ENCODE measurements around the gene MLST8. TPM values are rescaled to one million over a fixed set of nuclear protein-coding genes. Genes with fewer than 3 reads are reported as not detected.

MLST8 gene
- total RNA-seq, 2 donors from 2014 or later = 26.7 to 31.4 TPM

- intact Hi-C loops (cut with DNase I, micrococcal nuclease) = no loop called here
- DNase-seq = peak; percentile 100
- peak; percentile 91 for ATAC-seq
These were observed 18.1 kb downstream of the MLST8 start, which contains the start of gene E4F1 for GRCh38 chr16:2223221-2223941. Gene E4F1, plus strand, starts transcription at chr16:2223591. Its CDS starts 23 bp downstream, at chr16:2223614.

GRCh38 chr16:2223942-2224486 is 18.8 kb downstream of the MLST8 start:
- intact Hi-C loops (cut with DNase I, micrococcal nuclease) = no loop called here
- peak; percentile 70 to 82 for DNase-seq
- peak; percentile 64 for ATAC-seq

DNA sequence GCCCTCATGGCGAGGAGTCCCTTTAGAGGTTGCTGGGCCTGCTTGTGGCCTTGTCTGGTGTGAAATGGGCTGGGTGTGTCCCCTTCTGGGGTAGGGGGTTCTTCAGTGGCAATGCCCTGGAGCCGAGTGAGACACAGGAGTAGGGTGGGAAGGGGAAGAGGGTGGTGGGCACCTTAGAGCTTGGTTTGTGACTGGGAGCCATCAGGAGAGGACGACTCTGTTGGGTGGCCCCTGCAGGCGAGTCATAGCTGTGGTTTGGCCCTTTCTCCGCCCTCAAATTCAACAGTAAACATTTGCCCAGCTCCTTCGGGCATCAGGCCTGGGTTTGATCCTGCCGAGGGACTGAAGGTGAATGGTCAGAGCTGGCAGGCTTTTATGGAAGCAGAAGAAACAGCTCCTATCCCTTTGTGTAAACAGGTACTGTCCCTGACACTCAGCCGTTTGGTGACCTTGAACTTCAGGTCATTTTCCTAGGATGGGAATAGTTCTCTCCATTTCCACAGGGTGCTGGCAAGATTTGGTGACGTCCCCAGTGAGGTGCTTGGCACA is 21.1 kb downstream of the MLST8 start:
- intact Hi-C loops (cut with DNase I, micrococcal nuclease) = no loop called here
- ATAC-seq (no peak), DNase-seq (peak in 1 of 2 donors; percentile 36)

DNA sequence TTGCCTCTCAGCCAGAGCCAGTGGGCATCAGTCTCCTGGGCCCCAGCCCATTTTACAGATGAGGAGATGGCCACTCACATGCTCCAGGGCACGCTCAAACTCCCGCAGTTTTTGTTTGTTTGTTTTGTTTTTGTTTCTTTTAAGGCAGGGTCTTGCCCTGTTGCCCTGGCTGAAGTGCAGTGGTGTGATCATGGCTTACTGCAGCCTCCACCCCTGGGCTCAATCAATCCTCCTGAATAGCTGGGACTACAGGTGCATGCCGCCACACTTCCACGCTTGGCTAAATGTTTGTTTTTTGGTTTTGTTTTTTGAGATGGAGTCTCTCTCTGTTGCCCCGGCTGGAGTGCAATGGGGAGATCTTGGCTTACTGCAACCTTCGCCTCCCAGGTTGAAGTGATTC is 21.7 kb downstream of the MLST8 start:
- DNase-seq (no peak), ATAC-seq (no peak)
- intact Hi-C loops (cut with DNase I, micrococcal nuclease) = no loop called here

- ATAC-seq = no peak
- intact Hi-C loops (cut with DNase I, micrococcal nuclease) = no loop called here
- DNase-seq = no peak
These were observed 23.0 kb downstream of the MLST8 start for GRCh38 chr16:2228161-2228824.

DNA sequence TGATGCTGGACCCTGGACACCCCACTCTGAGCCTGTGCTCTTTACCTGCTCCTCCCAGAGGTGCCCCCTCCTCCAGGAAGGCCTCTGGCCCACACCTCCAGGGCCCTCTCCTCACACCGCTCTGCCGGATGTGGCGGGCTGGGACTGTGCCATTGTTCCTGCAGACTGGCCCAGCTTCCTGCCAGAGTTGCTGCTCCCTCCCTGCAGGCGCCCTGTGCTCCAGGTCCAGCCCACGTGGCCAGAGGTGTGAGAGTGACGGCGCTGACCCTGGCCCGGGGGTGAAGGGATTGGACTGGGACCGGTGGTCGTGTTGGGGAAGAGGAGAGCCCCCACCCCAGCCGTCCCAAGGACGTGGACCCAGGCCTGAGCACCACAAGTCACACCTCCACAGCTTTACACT is 23.8 kb downstream of the MLST8 start:
- ATAC-seq = no peak
- intact Hi-C loops (cut with DNase I, micrococcal nuclease) = no loop called here

GRCh38 chr16:2229632-2230250 is 24.5 kb downstream of the MLST8 start:
- ATAC-seq (no peak), DNase-seq (no peak)
- intact Hi-C loops (cut with DNase I, micrococcal nuclease) = no loop called here

More for the DNA sequence above, 23.8 kb downstream of the MLST8 start:
- no peak for DNase-seq

GRCh38 chr16:2230376-2230775 is 25.1 kb downstream of the MLST8 start:
- DNase-seq (no peak), ATAC-seq (no peak)
- intact Hi-C loops (cut with DNase I, micrococcal nuclease) = no loop called here

DNA sequence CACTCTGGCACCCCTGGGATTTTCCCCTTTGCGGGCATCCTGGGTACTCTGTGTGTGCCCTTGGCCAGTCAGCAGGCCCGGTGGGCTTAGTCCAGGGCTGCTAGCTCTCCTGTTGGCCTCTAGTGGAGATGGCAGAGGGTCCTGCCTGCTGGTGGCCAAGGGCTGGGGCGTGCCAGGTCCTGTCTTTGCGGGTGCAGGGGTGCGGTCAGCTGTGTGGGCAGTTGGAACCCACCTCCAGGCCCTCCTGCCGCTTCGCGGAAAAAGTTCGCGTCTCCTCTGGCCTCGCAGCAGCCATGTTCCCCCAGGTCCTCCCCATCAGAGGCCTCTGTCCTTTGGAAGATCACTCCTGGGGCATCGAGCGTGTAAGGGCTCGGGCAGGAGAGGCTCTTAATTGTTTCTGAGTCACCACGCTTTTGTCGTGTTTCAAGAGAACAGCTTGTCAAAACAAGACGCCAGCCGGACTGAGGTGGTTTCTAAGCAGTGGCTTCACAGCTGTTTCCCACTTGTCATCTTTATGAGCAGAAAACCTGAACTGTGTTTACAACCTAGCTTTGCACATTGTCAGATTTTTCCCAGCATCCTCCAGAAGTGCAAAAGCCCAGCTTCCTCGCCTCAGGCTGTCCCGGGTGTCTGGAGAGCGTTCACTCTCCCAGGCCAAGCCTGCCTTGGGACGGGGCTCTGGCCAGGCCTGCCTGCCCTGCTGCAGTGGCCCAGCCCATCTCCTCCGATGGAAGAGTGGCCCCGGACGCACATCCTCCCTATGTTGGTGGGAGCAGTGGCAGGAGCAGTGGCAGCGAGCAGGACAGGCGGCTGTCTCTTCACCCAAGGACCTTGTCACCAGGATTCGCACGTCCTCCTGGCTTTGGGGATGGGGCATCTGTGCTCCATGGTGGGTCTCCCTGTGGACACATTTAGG is 26.0 kb downstream of the MLST8 start:
- DNase-seq (no peak), ATAC-seq (no peak)
- intact Hi-C loops (cut with DNase I, micrococcal nuclease) = no loop called here

DNA sequence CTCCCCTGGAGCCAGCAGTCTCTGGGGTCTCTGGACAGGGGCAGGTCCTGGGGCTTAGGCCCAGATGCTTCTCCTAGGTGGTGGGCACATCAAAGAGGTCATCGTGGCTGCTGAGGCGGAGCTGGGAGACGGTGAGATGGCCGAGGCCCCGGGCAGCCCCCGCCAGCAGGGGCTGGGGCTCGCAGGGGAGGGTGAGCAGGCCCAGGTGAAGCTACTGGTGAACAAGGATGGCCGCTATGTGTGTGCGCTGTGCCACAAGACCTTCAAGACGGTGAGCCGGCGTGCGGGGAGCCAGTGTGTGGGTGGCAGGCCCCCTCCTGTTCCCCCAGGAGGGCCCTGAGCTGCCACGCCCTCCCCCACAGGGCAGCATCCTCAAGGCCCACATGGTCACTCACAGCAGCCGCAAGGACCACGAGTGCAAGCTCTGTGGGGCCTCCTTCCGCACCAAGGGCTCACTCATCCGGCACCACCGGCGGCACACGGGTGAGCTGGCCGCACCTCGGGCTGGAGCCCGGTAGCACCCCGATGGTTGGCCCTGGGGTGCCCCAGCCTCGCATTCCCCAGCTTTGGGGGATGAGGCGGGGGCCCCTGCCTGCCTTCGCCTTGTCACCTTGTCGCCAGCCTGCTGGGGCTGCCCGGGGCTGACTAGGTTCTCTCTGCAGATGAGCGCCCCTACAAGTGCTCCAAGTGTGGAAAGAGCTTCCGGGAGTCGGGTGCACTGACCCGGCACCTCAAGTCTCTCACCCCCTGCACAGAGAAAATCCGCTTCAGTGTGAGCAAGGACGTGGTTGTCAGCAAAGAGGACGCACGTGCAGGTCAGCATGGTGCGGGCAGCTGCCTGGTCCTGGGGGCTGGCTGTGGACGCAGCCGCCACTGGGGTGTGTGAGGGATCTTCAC is 27.1 kb downstream of the MLST8 start:
- DNase-seq (no peak), ATAC-seq (no peak)
- intact Hi-C loops (cut with DNase I, micrococcal nuclease) = no loop called here

DNA sequence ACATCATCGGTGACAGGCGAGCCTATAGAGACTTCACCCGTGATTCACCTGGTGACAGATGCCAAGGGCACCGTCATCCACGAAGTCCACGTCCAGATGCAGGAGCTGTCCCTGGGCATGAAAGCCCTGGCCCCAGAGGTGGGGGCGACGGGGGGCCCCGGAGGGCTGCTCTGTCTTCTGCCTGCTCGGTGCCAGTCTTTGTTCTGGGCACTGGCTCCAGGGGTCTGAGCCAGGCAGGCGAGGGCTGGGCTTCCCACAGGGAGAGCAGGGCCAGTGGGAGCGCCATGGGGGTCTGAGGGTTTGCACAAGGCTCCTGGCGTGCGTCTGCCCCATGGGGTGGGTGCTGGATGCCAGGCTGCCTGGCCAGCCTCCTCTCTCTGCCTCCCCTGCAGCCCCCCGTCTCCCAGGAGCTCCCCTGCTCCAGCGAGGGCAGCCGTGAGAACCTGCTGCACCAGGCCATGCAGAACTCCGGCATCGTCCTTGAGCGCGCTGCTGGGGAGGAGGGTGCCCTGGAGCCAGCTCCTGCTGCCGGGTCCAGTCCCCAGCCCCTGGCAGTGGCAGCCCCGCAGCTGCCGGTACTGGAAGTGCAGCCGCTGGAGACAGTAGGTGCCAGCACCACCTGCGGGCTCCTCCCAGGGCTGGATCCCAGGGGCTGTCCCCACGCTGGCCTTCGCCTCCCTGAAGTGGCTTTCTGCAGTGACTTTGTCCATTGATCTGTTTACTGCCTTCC is 28.0 kb downstream of the MLST8 start:
- intact Hi-C loops (cut with DNase I, micrococcal nuclease) = no loop called here
- no peak for ATAC-seq
- DNase-seq = no peak

DNA sequence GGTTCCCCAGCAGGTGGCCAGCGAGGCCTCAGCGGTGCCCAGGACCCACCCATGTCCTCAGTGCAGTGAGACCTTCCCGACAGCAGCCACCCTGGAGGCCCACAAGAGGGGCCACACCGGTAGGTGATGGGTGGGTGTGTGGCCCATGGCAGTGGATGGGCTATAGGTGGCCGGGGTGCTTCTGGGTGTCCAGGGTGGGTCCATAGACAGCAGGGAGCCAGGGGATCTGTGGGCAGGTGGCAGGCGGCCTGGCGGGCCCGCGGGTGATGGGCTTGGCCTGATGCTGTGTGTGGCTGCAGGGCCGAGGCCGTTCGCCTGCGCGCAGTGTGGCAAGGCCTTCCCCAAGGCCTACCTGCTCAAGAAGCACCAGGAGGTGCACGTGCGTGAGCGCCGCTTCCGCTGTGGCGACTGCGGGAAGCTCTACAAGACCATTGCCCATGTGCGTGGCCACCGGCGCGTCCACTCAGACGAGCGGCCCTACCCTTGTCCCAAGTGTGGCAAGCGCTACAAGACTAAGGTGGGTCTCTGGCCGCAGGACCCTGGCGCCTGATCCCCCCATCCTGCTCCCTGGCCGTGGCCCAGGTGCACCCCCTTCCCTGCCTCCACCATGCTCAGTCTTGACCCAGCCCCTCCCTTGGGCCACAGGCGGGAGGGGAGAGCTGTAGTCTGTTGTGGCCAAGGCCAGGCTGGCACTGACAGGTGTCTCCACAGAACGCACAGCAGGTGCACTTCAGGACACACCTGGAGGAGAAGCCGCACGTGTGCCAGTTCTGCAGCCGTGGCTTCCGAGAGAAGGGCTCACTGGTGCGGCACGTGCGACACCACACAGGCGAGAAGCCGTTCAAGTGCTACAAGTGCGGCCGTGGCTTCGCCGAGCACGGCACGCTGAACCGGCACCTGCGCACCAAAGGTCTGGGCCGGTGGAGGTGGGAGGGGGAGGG is 28.9 kb downstream of the MLST8 start:
- no peak for DNase-seq
- ATAC-seq = no peak
- intact Hi-C loops (cut with DNase I, micrococcal nuclease) = no loop called here

- DNase-seq (no peak), ATAC-seq (no peak)
- intact Hi-C loops (cut with DNase I, micrococcal nuclease) = no loop called here
These were observed 29.5 kb downstream of the MLST8 start for GRCh38 chr16:2234813-2235170.

DNA sequence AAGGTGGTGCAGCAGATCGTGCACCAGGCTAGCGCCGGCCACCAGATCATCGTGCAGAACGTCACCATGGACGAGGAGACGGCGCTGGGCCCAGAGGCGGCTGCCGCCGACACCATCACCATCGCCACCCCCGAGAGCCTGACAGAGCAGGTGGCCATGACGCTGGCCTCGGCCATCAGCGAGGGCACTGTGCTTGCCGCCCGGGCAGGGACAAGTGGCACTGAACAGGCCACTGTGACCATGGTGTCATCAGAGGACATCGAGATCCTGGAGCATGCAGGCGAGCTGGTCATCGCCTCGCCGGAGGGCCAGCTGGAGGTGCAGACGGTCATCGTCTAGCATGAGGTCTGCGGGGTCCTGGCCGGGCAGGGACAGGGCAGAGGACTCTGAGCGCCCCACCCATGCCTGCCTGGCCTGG is 30.0 kb downstream of the MLST8 start:
- intact Hi-C loops (cut with DNase I, micrococcal nuclease) = no loop called here
- DNase-seq (no peak), ATAC-seq (no peak)

DNA sequence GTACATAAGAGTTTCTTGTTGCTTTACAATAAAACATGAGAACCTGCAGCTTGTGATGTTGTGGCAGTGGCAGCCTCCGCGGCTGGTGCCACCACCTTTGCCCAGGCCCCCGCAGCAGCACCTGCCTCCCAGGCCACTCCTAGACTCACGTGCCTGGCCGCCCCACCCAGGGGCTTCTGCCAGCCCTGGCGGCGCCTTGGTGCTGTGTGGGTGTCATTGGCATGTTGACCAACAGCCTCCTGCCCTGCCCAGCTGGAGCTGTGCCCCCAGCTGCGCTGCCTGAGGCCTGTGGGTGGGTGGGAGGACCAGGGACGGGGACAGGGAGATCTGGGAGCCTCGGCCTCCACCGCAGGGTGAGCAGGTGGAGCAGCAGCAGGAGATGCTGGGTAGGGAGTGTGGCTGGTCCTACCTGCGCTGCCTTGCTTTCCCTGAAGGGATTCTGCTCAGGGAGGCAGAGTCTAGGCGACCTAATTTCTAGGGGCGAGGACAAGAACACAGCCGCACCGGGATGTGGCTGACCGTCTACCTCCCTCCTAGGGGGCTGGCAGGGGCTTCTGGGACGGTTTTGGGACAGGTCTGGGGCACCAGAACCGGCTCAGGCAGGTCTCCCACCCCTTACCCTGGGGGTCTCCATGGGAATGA is 30.6 kb downstream of the MLST8 start:
- no peak for DNase-seq
- ATAC-seq = peak; percentile 39
- intact Hi-C loops (cut with DNase I, micrococcal nuclease) = no loop called here
